Neural crest cell (in vitro differentiated cells): Measurements from ENCODE around the gene RPA3. TPM values are rescaled to one million over a fixed set of nuclear protein-coding genes. Genes with fewer than 3 reads are reported as not detected.
"Not testable (repeated sequence)": the region's sequence is repeated elsewhere in the genome, so short reads cannot be mapped to it uniquely, and the experiment has no call there.

Source experiments
- DNase-seq: peaks from one replicate; pipeline ENCODE4 v3.0.0; 2021; ENCODE audit warnings: low read depth, mixed read lengths, low spot score
- H3K27ac Mint-ChIP-seq: one replicate; pipeline ENCODE4 v1.8.0; 2021; ENCODE audit warnings: mild to moderate bottlenecking, mixed read lengths; ENCODE audit not compliant: unreplicated experiment
- H3K27me3 Mint-ChIP-seq: 2 replicates; pipeline ENCODE4 v1.8.0; 2021; ENCODE audit warnings: low read depth, mild to moderate bottlenecking, mixed read lengths
- H3K36me3 Mint-ChIP-seq: 2 replicates; pipeline ENCODE4 v1.8.0; 2021; ENCODE audit warnings: low read depth, mild to moderate bottlenecking, mixed read lengths
- H3K4me1 Mint-ChIP-seq: 2 replicates; pipeline ENCODE4 v1.8.0; 2021; ENCODE audit warnings: mixed read lengths
- H3K4me3 Mint-ChIP-seq: one replicate; pipeline ENCODE4 v1.8.0; 2021; ENCODE audit warnings: mild to moderate bottlenecking, mixed read lengths
- H3K9me3 Mint-ChIP-seq: 2 replicates; pipeline ENCODE4 v1.8.0; 2021; ENCODE audit warnings: mixed read lengths
- CTCF ChIP-seq: fragments of 200-600 bp; sonication (generic); conservative IDR thresholded peaks from 2 replicates; pipeline ENCODE4 v1.5.0; 2021; ENCODE audit warnings: antibody characterized with exemption, mild to moderate bottlenecking
- total RNA-seq: library from RNA; stranded (reverse); gene quantifications from 2 replicates; pipeline ENCODE4 v1.2.1, GENCODE V29; 2021

Gene RPA3
- total RNA-seq, 1 donor from 2014 or later, result 78.8 TPM

- Mint-ChIP-seq H3K27me3 (no peaks in the 10 kb centered on the region), H3K4me3 (no peak overlapping the region), H3K9me3 (peaks cover 6% of the 10 kb centered on the region), H3K27ac (no peak overlapping the region), H3K36me3 (peaks cover 7% of the 10 kb centered on the region), H3K4me1 (peaks cover 3% of the 10 kb centered on the region)
- no peak for DNase-seq
- TF ChIP-seq CTCF, result peak; percentile 72
These were observed 37.0 kb downstream of the RPA3 start for GRCh38 chr7:7681191-7681935.

- not testable (repeated sequence) for H3K4me1 Mint-ChIP-seq, H3K9me3 Mint-ChIP-seq, DNase-seq, H3K4me3 Mint-ChIP-seq, H3K27me3 Mint-ChIP-seq, H3K27ac Mint-ChIP-seq
- peaks cover 10% of the 10 kb centered on the region for H3K36me3 Mint-ChIP-seq
These were observed 38.8 kb downstream of the RPA3 start for GRCh38 chr7:7679640-7680039.

GRCh38 chr7:7675686-7676085 is 42.7 kb downstream of the RPA3 start:
- Mint-ChIP-seq H3K9me3 (peaks cover 6% of the 10 kb centered on the region), H3K27ac (no peak overlapping the region)

GRCh38 chr7:7673240-7673550 is 45.2 kb downstream of the RPA3 start:
- no peak overlapping the region for H3K4me3 Mint-ChIP-seq
- no peaks in the 10 kb centered on the region for H3K4me1 Mint-ChIP-seq
- no peak for DNase-seq
- no peaks in the 10 kb centered on the region for H3K27me3 Mint-ChIP-seq
- peaks cover 13% of the 10 kb centered on the region for H3K9me3 Mint-ChIP-seq
- peak overlapping the region; percentile 73 for H3K27ac Mint-ChIP-seq
- no peak for TF ChIP-seq CTCF
- H3K36me3 Mint-ChIP-seq, result peaks cover 10% of the 10 kb centered on the region

More at GRCh38 chr7:7675686-7676085, 42.7 kb downstream of the RPA3 start:
- DNase-seq, result no peak
- peaks cover 3% of the 10 kb centered on the region for H3K4me1 Mint-ChIP-seq
- no peak overlapping the region for H3K4me3 Mint-ChIP-seq
- H3K36me3 Mint-ChIP-seq, result peaks cover 10% of the 10 kb centered on the region
- no peaks in the 10 kb centered on the region for H3K27me3 Mint-ChIP-seq
- TF ChIP-seq CTCF, result no peak

- Mint-ChIP-seq H3K4me3 (no peak overlapping the region), H3K27me3 (no peaks in the 10 kb centered on the region), H3K4me1 (no peaks in the 10 kb centered on the region), H3K9me3 (peaks cover 10% of the 10 kb centered on the region), H3K36me3 (peaks cover 6% of the 10 kb centered on the region), H3K27ac (peak overlapping the region; percentile 73)
- DNase-seq, result no peak
- TF ChIP-seq CTCF, result no peak
These were observed 45.7 kb downstream of the RPA3 start for GRCh38 chr7:7672545-7673239.

GRCh38 chr7:7671361-7671760 is 47.0 kb downstream of the RPA3 start:
- Mint-ChIP-seq H3K4me3 (no peak overlapping the region), H3K9me3 (peaks cover 7% of the 10 kb centered on the region), H3K4me1 (no peaks in the 10 kb centered on the region), H3K36me3 (peaks cover 4% of the 10 kb centered on the region), H3K27ac (no peak overlapping the region), H3K27me3 (no peaks in the 10 kb centered on the region)
- no peak for TF ChIP-seq CTCF
- no peak for DNase-seq
